Gastrocnemius medialis (tissue), 4 donors: Measurements from ENCODE around the gene SMS. TPM values are rescaled to one million over a fixed set of nuclear protein-coding genes. Genes with fewer than 3 reads are reported as not detected.

Source experiments
- ATAC-seq, 2 donors: fragments of 150-250 bp; one replicate each; pipeline ENCODE4 v1.9.1; 2016
- DNase-seq, 2 donors: peaks; one replicate each; pipeline ENCODE4 v3.0.0-alpha.2; 2019
- H3K27ac ChIP-seq, 4 donors: fragments of 200-600 bp; sonication (generic); 1 replicate in 1 of 4; 2 replicates in 3 of 4; pipeline ENCODE4 v1.5.1; 2016 to 2018; ENCODE audit warnings: mild to moderate bottlenecking in 2 of 4, moderate library complexity in 1 of 4
- H3K27me3 ChIP-seq, 3 donors: fragments of 200-600 bp; sonication (generic) in 2 of 3; 1 replicate in 1 of 3; 2 replicates in 2 of 3; pipeline versions ENCODE4 v1.5.1 to v1.6.0; 2016 to 2019; ENCODE audit warnings: mild to moderate bottlenecking in 1 of 3, moderate library complexity in 1 of 3
- H3K36me3 ChIP-seq, 2 donors: fragments of 200-600 bp; sonication (generic) in 1 of 2; one replicate each; pipeline ENCODE4 v1.5.1; 2017 to 2018
- H3K4me1 ChIP-seq, 2 donors: fragments of 200-600 bp; sonication (generic) in 1 of 2; one replicate each; pipeline ENCODE4 v1.5.1; 2016 to 2017; ENCODE audit warnings: mild to moderate bottlenecking in 2 of 2
- H3K4me3 ChIP-seq, 4 donors: fragments of 200-600 bp; sonication (generic) in 3 of 4; 1 replicate in 1 of 4; 2 replicates in 3 of 4; pipeline ENCODE4 v1.5.1; 2016 to 2019; ENCODE audit warnings: mild to moderate bottlenecking in 2 of 4
- H3K9me3 ChIP-seq, 3 donors: fragments of 200-600 bp; sonication (generic) in 2 of 3; 1 replicate in 1 of 3; 2 replicates in 2 of 3; pipeline ENCODE4 v1.5.1; 2016 to 2019
- POLR2A ChIP-seq, 2 donors: fragments of 450-650 bp; IDR thresholded peaks; one replicate each; pipeline ENCODE4 v1.6.1; 2017; ENCODE audit warnings: antibody characterized with exemption in 2 of 2, mild to moderate bottlenecking in 2 of 2, moderate library complexity in 2 of 2
- in situ Hi-C, 4 donors: fragments of 200-750 bp; cut with MboI; loops; one replicate each; pipeline versions ENCODE4 v1.15.0 to v1.8.0; 2017; ENCODE audit warnings: low sequenced_read_pairs in 4 of 4
- intact Hi-C: fragments of 100-400 bp; cut with DNase I; formaldehyde crosslinking; loops from one replicate; pipeline ENCODE4 v1.15.1; 2023; ENCODE audit warnings: low total_unique reads
- total RNA-seq, 4 donors: library from RNA; depleted of rRNA; stranded (reverse); fragments of >200 nt; gene quantifications; one replicate each; pipeline versions ENCODE4 v1.1.0 to v1.2.3, GENCODE V29; 2016
- TF ChIP-seq, protein P1 (sequence below), 5 experiments: fragments of 450-650 bp in 3 of 5; fragments of 200-600 bp in 2 of 5; sonication (generic) in 2 of 5; IDR thresholded peaks in 4 of 5; conservative IDR thresholded peaks in 1 of 5; 1 replicate in 4 of 5; 2 replicates in 1 of 5; pipeline ENCODE4 v1.5.1; 2016 to 2019; ENCODE audit warnings: antibody characterized with exemption in 5 of 5, mild to moderate bottlenecking in 3 of 5, moderate library complexity in 3 of 5

Gene SMS
- total RNA-seq, 4 donors from 2014 or later: 9.3 to 32.0 (median 20.0) TPM

DNA sequence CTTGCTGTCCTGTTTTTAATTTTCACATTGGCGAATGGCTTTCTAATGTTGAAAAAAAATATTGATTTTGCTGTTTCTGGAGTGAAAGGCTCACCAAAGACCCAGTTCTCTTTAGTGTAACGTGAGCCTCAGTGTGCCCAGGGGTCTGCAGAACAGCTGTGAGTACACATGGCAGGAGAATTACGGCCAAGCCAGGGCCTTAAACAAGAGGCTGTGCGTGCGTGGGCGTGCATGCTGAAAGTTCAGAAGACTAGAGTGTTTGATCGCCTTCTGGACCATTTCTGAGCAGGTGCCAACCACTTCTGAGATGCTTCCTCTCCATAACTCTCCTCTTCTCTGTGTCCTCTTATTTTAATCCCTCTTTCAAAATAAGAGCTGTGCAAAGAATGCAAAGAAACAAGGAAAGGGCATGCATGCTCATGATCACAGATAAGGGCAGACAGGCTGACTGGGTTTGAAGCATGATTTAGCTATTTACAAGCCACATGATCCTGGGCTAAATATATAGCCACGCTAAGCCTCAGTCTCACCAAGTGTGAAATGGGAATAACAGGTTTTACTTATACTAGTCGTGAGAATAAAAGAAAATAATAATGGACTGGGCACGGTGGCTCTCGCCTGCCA lies 101.5 kb downstream of the SMS start:
- in situ Hi-C loops (no loop called here), intact Hi-C loops (no loop called here)
- Histone ChIP-seq H3K36me3 (no peaks in the 10 kb centered on the region), H3K4me3 (no peak overlapping the region), H3K27ac (no peak overlapping the region), H3K9me3 (no peaks in the 10 kb centered on the region), H3K4me1 (no peaks in the 10 kb centered on the region), H3K27me3 (no peaks in the 10 kb centered on the region)
- TF ChIP-seq POLR2A (IDR thresholded peaks at IDR 0.05): no peak
- TF ChIP-seq, protein P1, sequence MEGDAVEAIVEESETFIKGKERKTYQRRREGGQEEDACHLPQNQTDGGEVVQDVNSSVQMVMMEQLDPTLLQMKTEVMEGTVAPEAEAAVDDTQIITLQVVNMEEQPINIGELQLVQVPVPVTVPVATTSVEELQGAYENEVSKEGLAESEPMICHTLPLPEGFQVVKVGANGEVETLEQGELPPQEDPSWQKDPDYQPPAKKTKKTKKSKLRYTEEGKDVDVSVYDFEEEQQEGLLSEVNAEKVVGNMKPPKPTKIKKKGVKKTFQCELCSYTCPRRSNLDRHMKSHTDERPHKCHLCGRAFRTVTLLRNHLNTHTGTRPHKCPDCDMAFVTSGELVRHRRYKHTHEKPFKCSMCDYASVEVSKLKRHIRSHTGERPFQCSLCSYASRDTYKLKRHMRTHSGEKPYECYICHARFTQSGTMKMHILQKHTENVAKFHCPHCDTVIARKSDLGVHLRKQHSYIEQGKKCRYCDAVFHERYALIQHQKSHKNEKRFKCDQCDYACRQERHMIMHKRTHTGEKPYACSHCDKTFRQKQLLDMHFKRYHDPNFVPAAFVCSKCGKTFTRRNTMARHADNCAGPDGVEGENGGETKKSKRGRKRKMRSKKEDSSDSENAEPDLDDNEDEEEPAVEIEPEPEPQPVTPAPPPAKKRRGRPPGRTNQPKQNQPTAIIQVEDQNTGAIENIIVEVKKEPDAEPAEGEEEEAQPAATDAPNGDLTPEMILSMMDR (IDR thresholded peaks at IDR 0.05 in 4 of 5, conservative IDR thresholded peaks at IDR 0.05 in 1 of 5): no peak
- ATAC-seq (no peak), DNase-seq (no peak)

DNA sequence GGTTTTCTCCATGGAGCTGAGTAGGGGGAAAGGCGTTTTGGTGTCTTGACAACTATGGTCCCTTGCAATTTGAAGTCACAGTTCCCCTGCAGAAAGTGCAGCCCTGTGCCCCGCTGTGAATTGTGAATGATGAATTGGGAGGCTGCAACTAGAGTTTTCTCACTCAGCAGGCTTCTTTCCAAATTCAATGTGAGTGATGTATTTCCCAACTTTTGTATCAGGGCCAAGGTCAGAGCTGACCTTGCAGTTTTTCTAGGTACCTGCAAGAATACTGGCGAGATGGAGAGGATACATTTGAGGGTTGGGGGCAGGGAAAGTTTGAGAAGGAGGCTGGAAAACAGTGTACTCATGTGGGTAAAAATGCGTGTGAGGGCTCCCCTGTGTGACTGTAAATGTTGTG lies 103.4 kb downstream of the SMS start:
- in situ Hi-C loops: no loop called here
- Histone ChIP-seq H3K27ac (no peak overlapping the region), H3K4me3 (no peak overlapping the region), H3K9me3 (no peaks in the 10 kb centered on the region), H3K36me3 (no peaks in the 10 kb centered on the region), H3K4me1 (no peaks in the 10 kb centered on the region), H3K27me3 (no peaks in the 10 kb centered on the region)
- DNase-seq: no peak
- TF ChIP-seq, protein P1 (IDR thresholded peaks at IDR 0.05 in 4 of 5, conservative IDR thresholded peaks at IDR 0.05 in 1 of 5): no peak
- TF ChIP-seq POLR2A (IDR thresholded peaks at IDR 0.05): no peak
- no peak for ATAC-seq
- intact Hi-C loops: no loop called here

Other genes starting within 250 kb of the SMS start
- gene SMPX, start 182.6 kb upstream of the SMS start, total RNA-seq: 100 to 1,000 TPM in 3 of 4 donors, 10 to 100 TPM in 1; 79.1 to 797 (median 200) TPM
- gene MBTPS2, start 101.1 kb upstream of the SMS start, total RNA-seq: 10 to 100 TPM in 1 of 4 donors, 1 to 10 TPM in 3; 4.5 to 11.3 (median 6.0) TPM
- gene YY2, start 84.7 kb upstream of the SMS start, total RNA-seq: under 1 TPM in 3 of 4 donors, not detected in 1; 0.16 to 0.92 (median 0.75) TPM
- under 1 TPM in 1 of 4 donors, not detected in 3; 0.05 TPM for gene PHEX, start 91.6 kb downstream of the SMS start, total RNA-seq